ENCODE measurements around the gene GSX2.
"Not testable (repeated sequence)": the region's sequence is repeated elsewhere in the genome, so short reads cannot be mapped to it uniquely, and the experiment has no call there.

The GSX2 gene

GRCh38 chr4:54107951-54108748 lies 8.2 kb downstream of the GSX2 start:
- no peak for DNase-seq

- DNase-seq: no peak
These were observed 9.5 kb downstream of the GSX2 start for GRCh38 chr4:54109241-54110018.

- DNase-seq: no peak
These were observed 10.1 kb downstream of the GSX2 start for GRCh38 chr4:54110019-54110416.

- DNase-seq: not testable (repeated sequence)
These were observed 13.2 kb downstream of the GSX2 start for GRCh38 chr4:54113206-54113605.

GRCh38 chr4:54116246-54116645 lies 16.3 kb downstream of the GSX2 start:
- not testable (repeated sequence) for DNase-seq

- DNase-seq: no peak
These were observed 19.1 kb downstream of the GSX2 start for GRCh38 chr4:54118850-54119589.

DNA sequence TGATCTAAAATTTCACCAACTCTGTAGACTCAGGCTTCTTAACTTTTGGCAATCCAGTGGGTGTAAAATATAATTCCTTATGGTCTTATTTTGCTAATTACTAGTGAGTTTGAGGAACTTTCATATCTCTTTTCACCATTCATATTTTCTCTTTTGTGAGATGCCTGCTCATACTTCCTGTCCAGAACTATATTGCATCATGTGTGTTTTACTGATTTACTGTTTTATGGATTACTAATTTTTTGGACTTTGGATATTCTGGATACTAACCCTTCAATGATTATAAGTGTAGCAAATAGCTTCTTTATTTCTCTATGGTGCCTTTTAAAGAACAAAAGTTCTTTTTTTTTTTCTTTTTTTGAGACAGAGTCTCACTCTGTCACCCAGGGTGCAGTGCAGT lies 20.6 kb downstream of the GSX2 start:
- no peak for DNase-seq

GRCh38 chr4:54127660-54128059 lies 27.7 kb downstream of the GSX2 start:
- DNase-seq: no peak

- DNase-seq: not testable (repeated sequence)
These were observed 28.7 kb downstream of the GSX2 start for GRCh38 chr4:54128694-54129093.

DNA sequence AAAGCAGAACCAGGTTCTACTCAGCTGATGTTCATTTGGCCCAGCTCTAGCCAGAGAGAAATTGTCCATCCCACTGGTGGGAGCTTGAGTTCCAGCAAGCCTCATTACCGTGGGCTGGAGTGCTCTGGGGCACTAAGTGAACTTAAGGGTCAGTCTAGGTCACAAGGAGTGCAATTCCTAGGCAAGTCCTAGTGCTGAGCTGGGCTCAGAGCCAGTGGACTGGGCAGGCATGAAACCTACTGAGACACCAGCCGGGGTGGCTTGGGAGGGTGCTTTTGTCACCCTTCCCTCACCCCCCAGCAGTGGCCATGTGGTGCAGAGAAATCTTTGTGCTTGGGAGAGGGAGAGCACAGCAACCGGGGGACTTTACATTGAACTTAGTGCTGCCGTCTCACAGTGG lies 39.4 kb downstream of the GSX2 start:
- no peak for DNase-seq

GRCh38 chr4:54140287-54140686 lies 40.3 kb downstream of the GSX2 start:
- no peak for DNase-seq

- DNase-seq: no peak
These were observed 44.2 kb downstream of the GSX2 start for GRCh38 chr4:54144199-54144598.

DNA sequence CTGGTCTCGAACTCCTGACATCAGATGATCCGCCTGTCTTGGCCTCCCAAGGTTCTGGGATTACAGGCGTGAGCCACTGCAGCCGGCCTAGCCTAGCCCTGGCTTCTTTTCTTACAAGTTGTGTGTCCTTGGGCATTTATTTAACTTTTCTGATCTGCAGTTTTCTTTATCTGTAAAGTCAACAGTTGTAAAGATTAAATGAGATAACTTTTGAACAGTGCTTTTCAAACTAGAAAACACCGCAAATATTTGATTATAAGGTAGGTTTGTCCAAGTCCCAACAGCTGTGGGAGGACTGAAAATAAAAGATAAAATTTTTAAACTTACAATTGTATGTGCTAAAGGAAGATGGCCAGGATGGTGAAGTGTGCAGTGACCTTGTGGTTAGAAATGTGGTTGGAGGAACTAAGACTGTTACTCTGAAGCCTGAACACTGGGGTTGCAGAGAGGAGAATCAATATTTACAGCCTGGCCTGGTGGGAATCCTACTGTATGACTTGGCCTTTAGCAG lies 44.8 kb downstream of the GSX2 start:
- no peak for DNase-seq

- no peak for DNase-seq
These were observed 46.2 kb downstream of the GSX2 start for GRCh38 chr4:54146139-54146538.

DNA sequence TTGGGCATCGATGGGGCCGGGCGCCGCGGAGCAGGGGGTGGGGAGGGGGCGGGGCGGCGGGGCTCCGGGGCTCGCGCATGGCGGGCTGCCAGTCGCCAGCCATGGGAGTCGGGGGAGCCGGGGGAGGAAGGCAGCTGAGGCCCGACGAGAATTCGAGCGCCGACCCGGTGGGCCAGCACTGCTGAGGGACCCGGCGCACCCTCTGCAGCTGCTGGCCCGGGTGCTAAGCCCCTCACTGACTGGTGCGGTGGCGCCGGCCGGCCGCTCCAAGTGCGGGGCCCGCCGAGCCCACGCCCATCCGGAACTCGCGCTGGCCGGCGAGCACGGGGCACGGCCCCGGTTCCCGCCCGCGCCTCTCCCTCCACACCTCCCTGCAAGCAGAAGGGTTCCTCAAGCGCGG lies 49.4 kb downstream of the GSX2 start:
- DNase-seq: no peak
